Camera-type eye (tissue), 1 donor: ENCODE results near the gene MED25. TPM values are rescaled to one million over a fixed set of nuclear protein-coding genes. Genes with fewer than 3 reads are reported as not detected.

Experiments used
- total RNA-seq: library from RNA; depleted of rRNA; stranded (reverse); fragments of >200 nt; gene quantifications from one replicate; pipeline ENCODE4 v1.2.3, GENCODE V29; 2014

MED25 gene
- 44.2 TPM for total RNA-seq

DNA sequence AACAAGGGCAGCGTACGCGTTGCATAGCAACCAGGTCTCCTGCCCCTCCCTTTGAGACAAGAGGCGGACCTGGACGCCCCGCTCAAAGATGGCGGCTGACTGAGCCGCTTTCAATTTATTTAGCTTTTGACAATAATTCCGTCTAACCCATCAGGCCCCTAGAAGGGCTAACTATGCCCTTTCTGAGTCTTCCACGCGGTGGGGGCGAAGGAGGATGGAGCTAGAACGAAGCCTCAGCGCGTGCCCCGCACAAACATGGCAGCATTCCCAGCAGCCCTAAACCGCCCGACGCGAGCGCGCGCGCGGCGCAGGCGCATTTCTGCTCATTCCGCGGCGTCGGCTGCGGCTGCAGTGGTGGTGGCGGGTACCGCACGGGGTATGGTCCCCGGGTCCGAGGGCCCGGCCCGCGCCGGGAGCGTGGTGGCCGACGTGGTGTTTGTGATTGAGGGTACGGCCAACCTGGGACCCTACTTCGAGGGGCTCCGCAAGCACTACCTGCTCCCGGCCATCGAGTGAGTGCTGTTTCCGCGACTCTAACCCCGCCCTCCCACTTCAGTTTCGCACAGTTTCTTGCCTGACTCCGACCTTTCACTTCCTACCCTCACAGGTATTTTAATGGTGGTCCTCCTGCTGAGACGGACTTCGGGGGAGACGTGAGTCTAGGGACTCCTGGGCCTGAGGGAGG, at the start of gene MED25:
Gene MED25, plus strand, starts transcription at position 326 of the 685 bp plus-strand sequence. Its CDS starts 53 bp downstream, at position 379.

GRCh38 chr19:49812997-49813861, 4.9 kb upstream of the MED25 start, which contains the start of gene FUZ:
Gene FUZ, minus strand, starts transcription at chr19:49813292. Its CDS starts 186 bp downstream, at chr19:49813106.

DNA sequence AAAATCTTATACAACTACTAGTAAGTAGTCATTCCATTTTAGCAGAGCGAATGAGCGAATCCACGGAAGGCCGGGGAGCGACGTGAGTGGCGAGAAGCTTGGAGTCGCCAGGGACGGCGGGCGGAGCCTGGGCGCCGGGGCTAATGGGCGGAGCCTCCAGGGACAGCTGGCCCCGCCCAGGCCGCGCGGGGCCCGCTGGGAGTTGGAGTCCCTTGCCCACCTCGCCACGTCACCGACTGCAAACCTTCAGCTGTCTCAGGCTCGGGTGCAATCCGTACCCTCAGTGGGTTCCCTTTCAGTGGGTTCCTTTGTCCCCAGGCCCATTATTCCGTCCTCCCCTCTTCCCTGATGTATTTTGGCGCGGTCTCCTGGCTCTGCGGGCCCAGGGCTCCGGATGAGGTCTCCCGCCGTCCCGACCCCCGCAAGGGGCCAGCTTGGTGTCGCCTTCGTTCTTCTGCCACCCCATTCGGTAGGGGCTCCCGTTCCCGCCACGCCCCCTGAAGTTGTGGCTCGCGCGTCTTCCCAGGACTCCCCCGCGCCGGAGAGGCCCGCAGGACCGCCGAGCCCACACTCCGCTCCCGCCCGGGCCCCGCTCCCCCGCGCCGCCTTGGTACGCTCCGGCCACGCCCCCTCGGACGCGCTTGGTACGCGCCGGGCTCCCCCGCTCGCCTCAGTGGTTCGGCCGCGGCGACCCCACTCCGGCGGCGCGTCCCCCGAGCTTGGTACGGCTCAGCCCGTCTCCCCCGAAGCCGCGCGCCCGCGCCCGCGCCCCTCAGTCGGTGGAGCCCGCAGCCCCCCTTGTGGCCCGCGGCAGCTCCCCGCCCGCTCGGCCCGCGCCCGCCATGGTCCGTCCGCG, 32.6 kb downstream of the MED25 start, which contains the start of gene PTOV1:
Gene PTOV1, plus strand, starts transcription at position 673 of the 856 bp plus-strand sequence.

DNA sequence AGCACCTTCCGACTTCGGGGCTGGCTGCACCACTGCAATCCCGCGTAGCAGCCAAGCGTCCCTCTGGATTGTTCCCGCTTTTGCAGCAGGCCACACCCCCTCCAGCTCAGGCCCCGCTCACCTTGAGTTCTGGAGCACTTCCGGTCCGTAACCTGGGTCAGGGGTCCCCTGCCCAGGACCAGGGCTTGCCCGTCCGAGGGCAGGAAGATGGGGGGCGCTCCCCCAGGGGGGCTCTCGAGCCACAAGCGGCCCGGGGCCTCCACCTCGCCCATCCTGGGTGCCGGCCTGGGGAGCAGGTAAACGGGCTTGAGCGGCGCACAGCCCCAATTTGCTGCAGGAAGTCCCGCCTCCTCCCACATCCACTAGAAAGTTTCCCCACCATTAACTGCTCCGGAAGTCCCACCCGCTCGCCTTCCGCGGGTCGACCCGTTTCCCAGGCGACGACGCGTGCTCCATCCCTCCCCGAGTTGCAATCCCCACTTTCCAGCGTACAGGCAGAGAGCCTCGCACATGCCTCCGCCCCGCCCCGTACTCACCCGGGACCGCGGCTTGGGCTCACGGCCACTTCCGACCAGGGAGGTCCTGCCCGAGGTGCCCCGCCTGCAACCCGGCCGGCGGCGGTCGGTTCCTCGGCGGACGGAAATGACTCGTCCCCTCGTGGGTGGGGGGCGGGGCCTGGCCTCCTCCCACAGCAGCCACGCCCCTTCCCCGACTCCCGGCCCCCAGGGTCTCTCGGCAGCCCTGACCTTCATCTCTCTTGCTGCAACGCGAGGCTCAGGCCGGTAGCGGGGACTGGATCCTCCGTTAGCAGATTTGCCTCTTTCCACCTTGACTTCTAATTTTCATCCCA, 49.1 kb downstream of the MED25 start, which contains the start of gene PNKP:
Gene PNKP, minus strand, starts transcription at position 644 of the 850 bp plus-strand sequence. Its CDS starts 372 bp downstream, at position 272.

DNA sequence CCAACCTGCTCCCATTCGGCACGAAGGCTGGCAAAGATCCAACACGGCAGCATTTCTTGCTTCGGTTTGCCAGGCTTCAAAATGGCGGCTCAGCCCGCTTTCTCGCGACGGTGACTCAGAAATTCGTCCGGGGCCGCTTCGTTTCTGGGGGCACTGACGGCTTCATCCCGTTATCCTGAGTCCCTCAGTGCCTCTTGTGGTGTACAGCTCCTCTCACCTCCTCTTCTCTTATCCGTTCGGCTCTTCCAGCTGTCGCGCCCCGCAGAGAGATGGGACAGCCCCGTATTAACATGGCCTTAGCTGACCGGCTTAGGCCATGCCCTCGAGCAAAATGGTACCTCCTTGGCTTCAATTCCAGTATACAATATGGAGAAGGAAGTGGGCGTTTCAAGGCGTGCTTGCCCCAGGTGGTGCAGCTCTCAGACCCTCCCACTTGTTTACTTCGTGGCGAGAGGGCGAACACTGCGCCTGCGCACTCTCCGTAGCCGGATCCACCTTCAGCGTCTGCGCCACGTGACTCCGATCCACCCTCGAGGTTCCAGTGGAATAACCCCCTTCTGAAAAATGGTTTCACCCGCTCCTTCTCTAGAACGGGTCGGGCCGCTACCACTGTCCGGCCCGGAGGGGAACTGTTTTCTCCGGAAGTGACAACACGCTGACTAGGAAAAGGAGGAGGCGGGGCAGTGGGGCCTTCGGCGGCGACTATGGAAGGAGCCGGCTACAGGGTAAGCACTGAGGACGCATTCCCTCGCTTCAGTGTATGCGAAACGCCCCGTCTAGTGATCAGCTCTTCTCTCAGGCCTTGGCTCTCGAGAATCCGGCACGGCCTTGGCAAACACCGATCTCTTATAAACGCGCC, 59.2 kb downstream of the MED25 start, which contains the start of the genes AKT1S1 and TBC1D17:
Gene AKT1S1, minus strand, starts transcription at position 336 of the 859 bp plus-strand sequence. CDS start 4,060 bp downstream, outside the sequence.
Gene TBC1D17, plus strand, starts transcription at position 683 of the 859 bp plus-strand sequence. Its CDS starts 22 bp downstream, at position 705.

Other genes with a start within 250 kb of the MED25 start
- gene NOSIP, start 237.7 kb upstream of the MED25 start, total RNA-seq, result 38.8 TPM
- 0.77 TPM for gene PRRG2, start 237.0 kb upstream of the MED25 start, total RNA-seq
- 15.8 TPM for gene PRR12, start 227.1 kb upstream of the MED25 start, total RNA-seq
- 6.5 TPM for gene RRAS, start 178.1 kb upstream of the MED25 start, total RNA-seq
- 28.2 TPM for gene SCAF1, start 176.1 kb upstream of the MED25 start, total RNA-seq
- gene IRF3, start 152.4 kb upstream of the MED25 start, total RNA-seq, result 51.1 TPM
- gene BCL2L12, start 152.4 kb upstream of the MED25 start, total RNA-seq, result 3.1 TPM
- 298 TPM for gene PRMT1, start 141.0 kb upstream of the MED25 start, total RNA-seq
- gene ADM5, start 128.7 kb upstream of the MED25 start, total RNA-seq, result 0.77 TPM
- 40.4 TPM for gene CPT1C, start 127.2 kb upstream of the MED25 start, total RNA-seq
- gene TSKS, start 55.0 kb upstream of the MED25 start, total RNA-seq, result 0.22 TPM
- gene AP2A1, start 51.3 kb upstream of the MED25 start, total RNA-seq, result 61.0 TPM
- gene FUZ, start 5.0 kb upstream of the MED25 start, total RNA-seq, result 38.7 TPM
- 126 TPM for gene PTOV1, start 32.9 kb downstream of the MED25 start, total RNA-seq
- gene PNKP, start 49.3 kb downstream of the MED25 start, total RNA-seq, result 49.9 TPM
- gene AKT1S1, start 59.1 kb downstream of the MED25 start, total RNA-seq, result 7.8 TPM
- gene TBC1D17, start 59.4 kb downstream of the MED25 start, total RNA-seq, result 24.8 TPM
- 0.27 TPM for gene IL4I1, start 78.6 kb downstream of the MED25 start, total RNA-seq
- gene ATF5, start 110.9 kb downstream of the MED25 start, total RNA-seq, result 4.0 TPM
- 53.2 TPM for gene NUP62, start 111.2 kb downstream of the MED25 start, total RNA-seq
- gene SIGLEC11, start 142.9 kb downstream of the MED25 start, total RNA-seq, result 1.3 TPM
- gene VRK3, start 207.1 kb downstream of the MED25 start, total RNA-seq, result 43.3 TPM
- gene ZNF473, start 207.7 kb downstream of the MED25 start, total RNA-seq, result 18.7 TPM